G401 (cell line): ENCODE data around the gene KRT6C. TPM values are rescaled to one million over a fixed set of nuclear protein-coding genes. Genes with fewer than 3 reads are reported as not detected.

ENCODE experiments used
- DNase-seq: peaks from one replicate; pipeline ENCODE4 v3.0.0-alpha.2; 2015; ENCODE audit warnings: low spot score
- in situ Hi-C: cut with HindIII; loops from 2 replicates; pipeline ENCODE4 v1.10.0; 2016; ENCODE audit warnings: low sequenced_read_pairs, mixed read lengths
- total RNA-seq: library from RNA; depleted of rRNA; stranded (reverse); fragments of >200 nt; shearing (Covaris generic); gene quantifications from 2 replicates; pipeline ENCODE4 v1.2.3, GENCODE V29; 2014

KRT6C gene
- total RNA-seq, 1 experiment from 2014 or later: not detected

DNA sequence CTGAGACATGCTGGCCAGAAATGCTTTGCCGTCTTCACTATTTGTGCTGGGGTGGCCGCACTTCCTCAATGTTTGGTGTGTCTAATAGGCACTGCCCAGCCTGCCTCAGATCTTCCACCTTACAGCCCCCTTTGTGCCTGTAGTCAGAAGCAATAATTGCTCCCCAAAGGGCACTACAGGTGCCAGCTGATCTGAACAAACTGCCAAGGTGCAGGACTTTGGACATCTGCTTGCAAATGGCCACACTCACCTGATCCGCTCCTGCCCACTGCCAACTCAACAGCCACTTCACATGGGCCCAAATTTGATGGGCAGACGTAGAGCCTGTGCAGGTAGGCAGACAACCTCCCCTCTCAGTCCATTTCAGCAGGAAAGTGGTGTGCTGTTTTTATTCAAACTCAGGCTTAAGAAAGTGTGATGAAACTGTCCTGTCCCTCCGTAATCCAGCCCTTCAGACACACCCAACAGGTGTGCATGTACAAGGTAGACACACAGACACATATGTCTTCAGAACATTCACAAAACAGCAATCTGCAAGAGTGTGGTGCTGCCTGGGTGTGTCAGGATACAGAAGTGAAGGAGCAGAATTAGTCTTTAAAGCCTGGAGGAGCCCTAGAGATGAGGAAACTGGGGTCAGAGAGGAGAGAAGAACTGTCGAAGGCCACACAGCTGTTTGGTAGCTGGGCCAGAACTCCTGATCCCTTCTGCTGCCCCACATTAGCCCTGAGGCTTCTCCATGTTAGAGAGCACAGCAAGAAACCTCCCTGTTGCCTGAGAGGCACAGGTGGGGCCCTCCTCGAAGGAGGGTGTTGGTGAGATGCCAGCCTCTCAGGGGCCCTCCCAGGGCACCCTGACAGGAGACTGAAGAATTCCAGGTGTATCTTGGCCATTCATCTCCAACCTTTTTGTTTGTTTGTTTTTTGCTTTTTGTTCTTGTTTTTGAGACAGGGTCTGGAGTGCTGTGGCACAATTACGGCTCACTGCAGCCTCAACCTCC, 35.0 kb downstream of the KRT6C start:
- no peak for DNase-seq
- in situ Hi-C loops: no loop called here

DNA sequence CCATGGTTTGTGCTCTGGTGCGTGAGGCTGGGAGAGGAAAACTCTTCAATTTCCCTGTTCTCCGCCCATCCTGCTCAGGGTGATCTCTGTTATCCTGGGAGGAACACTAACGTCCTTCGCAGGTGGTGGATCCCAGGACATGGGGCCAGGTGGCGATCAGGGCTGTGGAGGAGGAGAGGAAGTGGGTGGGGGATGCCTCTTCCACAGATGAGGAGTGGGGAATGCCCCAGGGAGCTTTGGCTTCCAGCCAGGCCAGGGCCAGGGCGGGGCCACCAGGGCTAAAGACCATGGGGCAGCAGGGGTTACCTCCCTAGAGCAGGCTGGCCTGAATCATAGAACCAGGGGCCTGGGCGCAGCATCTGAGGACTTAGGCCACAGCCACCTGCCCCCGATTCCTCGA, 36.1 kb downstream of the KRT6C start:
- no peak for DNase-seq
- in situ Hi-C loops: no loop called here

DNA sequence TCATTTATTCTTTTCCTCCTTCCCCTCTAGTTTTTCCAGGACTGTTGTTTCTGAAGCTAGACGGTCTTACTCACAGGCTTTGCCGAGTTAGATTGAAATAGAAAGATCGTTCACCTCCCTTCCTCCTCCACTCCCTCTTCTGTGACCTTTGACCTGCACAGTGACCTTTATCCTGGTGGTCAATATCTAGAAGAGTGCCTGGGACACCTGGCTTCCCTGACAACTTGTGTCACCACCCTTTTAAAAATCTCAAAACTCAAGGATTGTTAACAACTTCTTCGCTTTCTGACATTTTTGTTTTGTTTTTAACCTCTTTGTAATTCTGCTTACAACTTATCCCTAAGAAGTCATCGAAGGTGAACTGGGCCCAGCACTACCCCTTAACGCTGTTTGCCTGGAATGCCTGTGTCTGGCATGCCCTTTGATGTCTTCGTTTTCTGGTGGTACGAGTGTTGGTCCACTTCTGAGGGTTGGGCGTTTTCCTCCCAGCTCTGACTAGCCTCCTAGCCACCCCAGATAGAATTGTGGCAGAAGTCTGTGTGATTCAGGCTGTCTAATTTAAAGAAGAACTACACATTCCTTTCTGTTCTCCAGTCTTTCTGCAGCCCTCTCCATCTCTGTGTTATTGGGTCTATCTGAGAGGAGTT, 36.7 kb downstream of the KRT6C start:
- in situ Hi-C loops: no loop called here
- DNase-seq: no peak

DNA sequence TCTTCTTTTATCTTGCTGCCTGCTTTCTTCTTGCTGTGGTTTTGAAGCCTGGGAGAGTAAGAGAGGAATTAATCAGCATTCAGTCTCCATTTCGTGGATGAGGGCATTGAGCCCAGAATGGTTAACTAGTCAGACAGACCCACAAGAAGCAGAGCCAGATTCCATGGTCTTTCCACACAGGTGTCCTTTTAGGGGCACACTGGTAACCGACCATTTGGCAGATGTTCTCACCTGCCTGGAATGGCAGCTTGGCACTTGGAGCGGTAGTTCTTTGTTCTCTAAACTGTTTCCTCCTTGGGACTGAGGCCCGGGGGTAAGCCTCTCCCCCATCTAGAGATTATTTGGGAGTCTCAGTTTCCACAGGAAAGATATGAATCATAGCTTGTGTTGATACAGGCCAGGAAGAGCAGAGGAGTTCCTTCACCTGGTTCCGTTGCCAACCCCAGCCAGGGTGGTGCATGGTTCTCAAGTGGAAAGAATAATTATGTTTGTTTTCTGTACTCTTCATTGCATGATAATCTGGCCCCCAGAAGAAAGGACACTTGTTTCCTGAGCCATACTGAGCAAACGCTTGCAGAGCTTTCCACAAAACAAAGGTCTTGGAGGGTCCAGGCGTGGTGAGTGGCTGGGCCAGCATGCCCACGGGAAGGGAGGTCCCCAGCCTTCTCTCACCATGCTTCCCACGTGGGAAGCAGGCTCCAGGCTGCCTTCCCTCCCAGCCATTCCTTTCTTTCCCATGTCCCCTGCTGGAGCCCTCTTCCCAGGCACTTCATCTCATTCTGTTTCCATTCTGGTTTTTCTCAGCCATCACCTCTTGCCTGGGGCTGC, 37.4 kb downstream of the KRT6C start:
- DNase-seq: no peak
- in situ Hi-C loops: no loop called here

DNA sequence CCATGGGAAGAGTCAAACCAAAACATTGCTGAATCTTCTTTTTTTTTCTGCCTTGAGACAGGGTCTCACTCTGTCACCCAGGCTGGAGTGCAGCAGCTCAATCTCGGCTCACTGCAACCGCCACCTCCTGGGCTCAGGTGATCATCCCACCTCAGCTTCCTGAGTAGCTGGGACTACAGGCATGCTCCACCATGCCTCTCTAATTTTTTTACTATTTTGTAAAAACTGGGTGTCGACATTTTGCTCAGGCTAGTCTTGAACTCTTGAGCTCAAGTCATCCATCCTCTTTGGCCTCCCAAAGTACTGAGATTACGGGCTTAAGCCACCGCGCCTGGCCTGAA, 38.0 kb downstream of the KRT6C start:
- no peak for DNase-seq
- in situ Hi-C loops: no loop called here

DNA sequence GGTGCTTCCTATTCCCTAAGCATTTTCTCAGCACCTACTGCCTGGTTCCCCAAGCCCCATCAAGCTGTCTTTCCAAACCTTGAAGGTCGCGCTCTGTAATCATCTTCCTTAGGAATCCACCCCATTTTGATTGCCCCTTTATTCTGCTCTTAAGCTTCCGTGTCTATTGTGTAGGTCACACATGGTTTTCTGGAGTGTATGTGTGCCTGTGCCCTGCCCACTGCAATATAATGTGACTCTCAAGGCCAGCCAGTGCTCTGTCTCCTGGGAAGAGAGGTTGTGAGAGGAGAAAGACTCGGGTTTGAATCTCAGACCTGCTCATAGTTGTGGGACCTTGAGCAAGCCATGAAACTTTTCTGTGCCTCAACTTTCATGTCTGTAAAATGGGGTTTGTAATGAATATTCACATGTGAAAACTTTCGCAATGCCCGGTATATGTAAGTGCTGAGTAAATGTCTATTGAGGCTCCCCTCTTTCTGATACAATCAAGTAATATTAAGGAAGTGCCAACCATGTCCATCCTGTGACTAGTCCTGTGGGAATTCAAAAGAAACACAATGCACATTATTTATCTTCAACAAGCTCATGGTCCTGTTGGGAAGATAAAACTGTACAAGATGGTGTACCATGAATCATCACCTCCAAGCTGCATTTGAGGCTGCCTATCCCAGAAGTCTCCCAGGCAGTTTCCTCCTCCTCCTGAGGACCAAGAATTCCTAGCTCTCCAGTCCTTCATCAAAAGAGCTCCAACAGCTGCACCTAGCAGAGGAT, 38.7 kb downstream of the KRT6C start:
- in situ Hi-C loops: no loop called here
- no peak for DNase-seq

GRCh38 chr12:52434081-52434733, 39.4 kb downstream of the KRT6C start, which contains the start of gene KRT75:
KRT75 (minus strand) TSS chr12:52434371; CDS start chr12:52434304, 67 bp downstream.
- DNase-seq: no peak
- in situ Hi-C loops: no loop called here

- DNase-seq: no peak
- in situ Hi-C loops: no loop called here
Observed at GRCh38 chr12:52433501-52434080, 40.0 kb downstream of the KRT6C start.

DNA sequence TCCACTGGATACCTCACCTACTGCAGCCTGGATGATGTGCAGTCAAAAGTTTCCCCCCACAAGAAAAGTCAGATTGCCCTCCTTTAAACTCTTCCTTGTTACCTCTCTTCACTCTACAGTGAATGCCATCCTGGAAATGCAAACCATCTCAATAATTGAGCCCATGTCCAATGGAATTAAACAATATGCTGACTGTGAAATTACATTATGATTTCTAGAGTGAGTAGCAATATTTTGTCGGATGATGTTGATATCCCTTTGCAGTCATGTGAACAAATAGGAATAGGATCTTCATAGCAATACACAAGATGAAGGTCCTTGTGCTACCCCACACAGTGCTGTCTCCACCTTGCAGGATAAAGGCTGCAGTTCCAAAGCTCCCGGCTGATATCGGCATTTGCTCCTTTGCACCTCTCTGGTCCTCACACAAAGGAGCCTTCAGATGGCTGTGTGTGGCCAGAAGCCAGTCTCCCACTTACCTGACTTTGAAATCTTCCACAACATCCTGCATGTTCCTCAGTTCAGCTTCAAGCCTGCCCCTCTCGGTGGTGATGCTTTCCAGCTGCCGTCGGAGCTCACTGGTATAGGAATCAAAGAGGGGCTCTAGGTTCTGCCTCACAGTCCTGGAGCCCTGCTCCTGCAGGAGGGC, 40.9 kb downstream of the KRT6C start:
- DNase-seq: no peak
- in situ Hi-C loops: no loop called here

GRCh38 chr12:52428121-52428520, 45.5 kb downstream of the KRT6C start:
- in situ Hi-C loops: no loop called here
- DNase-seq: no peak

- in situ Hi-C loops: no loop called here
- no peak for DNase-seq
Observed at GRCh38 chr12:52427083-52427482, 46.5 kb downstream of the KRT6C start.

GRCh38 chr12:52426034-52426433, 47.6 kb downstream of the KRT6C start:
- no peak for DNase-seq
- in situ Hi-C loops: no loop called here

GRCh38 chr12:52425466-52425865, 48.1 kb downstream of the KRT6C start:
- DNase-seq: no peak
- in situ Hi-C loops: no loop called here

GRCh38 chr12:52423661-52424500, 49.7 kb downstream of the KRT6C start:
- in situ Hi-C loops: no loop called here

DNA sequence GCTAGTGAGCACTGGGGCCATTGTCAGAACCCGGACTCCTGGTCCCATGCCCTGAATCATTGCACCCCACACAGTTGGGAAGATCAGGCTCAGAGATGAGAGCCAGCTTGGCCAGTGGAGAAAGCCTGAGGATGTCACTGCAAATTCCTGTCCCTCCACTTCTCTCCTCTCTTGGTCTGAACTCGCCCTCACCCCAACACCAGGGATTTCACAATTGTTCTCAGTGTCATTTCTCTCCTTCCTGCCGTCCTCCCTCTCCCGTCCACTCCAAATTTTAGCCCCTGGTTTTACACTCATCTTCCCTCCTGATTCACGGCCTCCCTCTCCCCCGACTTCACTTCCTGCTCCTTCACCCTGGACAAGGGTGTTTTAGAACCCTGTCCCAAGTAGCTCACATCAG, 50.6 kb downstream of the KRT6C start:
- in situ Hi-C loops: no loop called here

More at GRCh38 chr12:52423661-52424500, 49.7 kb downstream of the KRT6C start:
- no peak for DNase-seq

DNA sequence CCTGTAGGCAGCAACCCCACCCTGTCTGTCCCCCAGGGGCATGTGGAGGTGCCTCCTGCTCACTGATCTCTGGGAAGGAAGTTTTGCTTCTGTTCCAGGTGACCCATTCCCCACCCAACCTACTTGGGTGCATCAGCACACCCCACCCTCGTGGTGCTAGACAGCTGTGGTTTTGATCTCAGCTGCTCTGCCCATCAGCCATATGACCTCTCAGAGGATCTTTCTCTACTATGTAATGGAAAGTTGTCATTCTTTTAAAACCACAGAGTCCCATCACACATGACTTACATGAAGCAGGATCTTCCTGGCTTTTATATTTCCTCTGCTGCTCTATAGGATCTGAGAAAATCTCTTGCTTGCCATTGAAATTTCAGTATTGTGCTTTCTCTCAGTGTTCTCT, 53.9 kb downstream of the KRT6C start:
- no peak for DNase-seq
- in situ Hi-C loops: no loop called here

More for the DNA sequence above, 50.6 kb downstream of the KRT6C start:
- no peak for DNase-seq
